Progenitor cell of endocrine pancreas (in vitro differentiated cells): ENCODE data around the gene UVRAG. TPM values are rescaled to one million over a fixed set of nuclear protein-coding genes. Genes with fewer than 3 reads are reported as not detected.

Source experiments
- DNase-seq: peaks from one replicate; pipeline ENCODE4 v3.0.0; 2021; ENCODE audit warnings: low spot score; ENCODE audit not compliant: unreplicated experiment
- H3K27ac Mint-ChIP-seq: 2 replicates; pipeline ENCODE4 v1.8.0; 2021; ENCODE audit warnings: mild to moderate bottlenecking, moderate library complexity, mixed read lengths
- H3K27me3 Mint-ChIP-seq: 2 replicates; pipeline ENCODE4 v1.8.0; 2021; ENCODE audit warnings: mixed read lengths
- H3K36me3 Mint-ChIP-seq: 2 replicates; pipeline ENCODE4 v1.8.0; 2022; ENCODE audit warnings: mixed read lengths; ENCODE audit not compliant: insufficient read depth
- H3K4me1 Mint-ChIP-seq: 2 replicates; pipeline ENCODE4 v1.8.0; 2021; ENCODE audit warnings: low read depth, mixed read lengths
- H3K4me3 Mint-ChIP-seq: 2 replicates; pipeline ENCODE4 v1.8.0; 2021; ENCODE audit warnings: low read depth, mild to moderate bottlenecking, moderate library complexity, mixed read lengths
- H3K9me3 Mint-ChIP-seq: 2 replicates; pipeline ENCODE4 v1.8.0; 2021; ENCODE audit warnings: low read depth, mixed read lengths
- total RNA-seq: library from RNA; stranded (reverse); gene quantifications from 2 replicates; pipeline ENCODE4 v1.2.1, GENCODE V29; 2021
- TF ChIP-seq, protein P1 (sequence below): fragments of 200-600 bp; sonication (generic); IDR thresholded peaks from one replicate; pipeline ENCODE4 v1.5.0; 2021; ENCODE audit warnings: antibody characterized with exemption, mild to moderate bottlenecking; ENCODE audit not compliant: unreplicated experiment

Gene UVRAG
- total RNA-seq, 1 donor from 2014 or later, result 25.7 TPM

DNA sequence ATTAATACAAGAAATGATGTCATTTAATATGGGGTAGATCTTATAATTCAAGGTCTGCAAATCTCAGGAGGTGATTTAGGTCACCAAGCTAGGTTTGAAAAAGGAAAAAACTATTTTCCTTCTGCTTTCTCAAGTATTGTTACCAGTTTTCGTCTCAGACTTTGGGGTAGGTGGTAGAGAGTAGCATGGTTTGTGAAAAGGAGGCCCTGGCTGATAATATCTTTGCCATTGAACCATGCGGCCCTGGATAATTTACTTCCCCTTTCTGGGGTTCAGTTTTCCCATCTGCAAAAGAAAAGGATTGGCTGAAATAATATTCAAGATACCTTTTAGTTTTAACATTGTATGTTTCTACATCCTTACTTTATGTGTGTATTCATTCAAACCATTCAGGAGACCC lies 299.2 kb downstream of the UVRAG start:
- Mint-ChIP-seq H3K27ac (no peak overlapping the region), H3K36me3 (peaks cover 11% of the 10 kb centered on the region), H3K4me3 (no peak overlapping the region), H3K27me3 (no peaks in the 10 kb centered on the region), H3K9me3 (peaks cover 5% of the 10 kb centered on the region), H3K4me1 (peaks cover 5% of the 10 kb centered on the region)
- TF ChIP-seq, protein P1, sequence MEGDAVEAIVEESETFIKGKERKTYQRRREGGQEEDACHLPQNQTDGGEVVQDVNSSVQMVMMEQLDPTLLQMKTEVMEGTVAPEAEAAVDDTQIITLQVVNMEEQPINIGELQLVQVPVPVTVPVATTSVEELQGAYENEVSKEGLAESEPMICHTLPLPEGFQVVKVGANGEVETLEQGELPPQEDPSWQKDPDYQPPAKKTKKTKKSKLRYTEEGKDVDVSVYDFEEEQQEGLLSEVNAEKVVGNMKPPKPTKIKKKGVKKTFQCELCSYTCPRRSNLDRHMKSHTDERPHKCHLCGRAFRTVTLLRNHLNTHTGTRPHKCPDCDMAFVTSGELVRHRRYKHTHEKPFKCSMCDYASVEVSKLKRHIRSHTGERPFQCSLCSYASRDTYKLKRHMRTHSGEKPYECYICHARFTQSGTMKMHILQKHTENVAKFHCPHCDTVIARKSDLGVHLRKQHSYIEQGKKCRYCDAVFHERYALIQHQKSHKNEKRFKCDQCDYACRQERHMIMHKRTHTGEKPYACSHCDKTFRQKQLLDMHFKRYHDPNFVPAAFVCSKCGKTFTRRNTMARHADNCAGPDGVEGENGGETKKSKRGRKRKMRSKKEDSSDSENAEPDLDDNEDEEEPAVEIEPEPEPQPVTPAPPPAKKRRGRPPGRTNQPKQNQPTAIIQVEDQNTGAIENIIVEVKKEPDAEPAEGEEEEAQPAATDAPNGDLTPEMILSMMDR, result no peak
- no peak for DNase-seq

DNA sequence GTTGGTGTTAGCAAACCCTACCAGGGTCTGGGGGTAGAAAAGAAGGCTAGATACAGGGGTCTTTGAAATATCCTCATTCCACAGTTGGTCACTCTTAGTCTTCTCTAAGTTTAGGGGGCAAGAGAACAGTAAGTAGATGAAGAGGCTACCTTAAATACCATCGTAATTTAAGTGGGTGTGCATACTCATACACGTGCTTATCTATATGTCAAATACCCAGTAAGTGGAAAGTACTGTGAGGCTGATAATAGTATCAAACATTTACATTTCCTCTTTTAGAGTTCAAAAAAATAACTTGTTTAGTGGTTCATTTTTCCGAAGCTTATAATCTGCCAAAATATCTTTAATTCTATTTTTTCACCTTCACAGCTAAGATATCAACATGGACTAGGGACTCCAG lies 300.5 kb downstream of the UVRAG start:
- Mint-ChIP-seq H3K27ac (no peak overlapping the region), H3K27me3 (no peaks in the 10 kb centered on the region), H3K4me1 (no peaks in the 10 kb centered on the region), H3K9me3 (peaks cover 5% of the 10 kb centered on the region), H3K36me3 (peaks cover 11% of the 10 kb centered on the region), H3K4me3 (no peak overlapping the region)
- DNase-seq, result no peak
- TF ChIP-seq, protein P1, result no peak

DNA sequence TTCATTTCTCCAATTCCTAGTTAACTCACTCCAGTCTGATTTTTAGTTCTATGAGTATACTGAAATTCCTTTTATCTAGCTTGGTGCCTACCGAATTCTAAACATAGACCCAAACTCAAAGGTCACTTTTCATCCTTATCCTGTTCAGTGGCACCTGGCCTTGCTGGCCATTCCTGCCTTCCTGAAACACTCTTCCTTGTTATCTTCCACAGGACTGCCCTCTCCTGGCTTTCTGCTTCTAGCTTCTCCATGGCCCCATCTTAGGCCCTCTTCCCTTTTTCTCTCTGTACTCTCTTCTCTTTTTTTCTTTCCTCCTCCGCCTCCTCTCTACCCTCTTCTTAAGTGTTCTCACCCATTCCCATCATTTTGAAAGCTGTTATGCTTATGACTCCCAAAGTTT lies 304.0 kb downstream of the UVRAG start:
- H3K4me3 Mint-ChIP-seq, result no peak overlapping the region

DNA sequence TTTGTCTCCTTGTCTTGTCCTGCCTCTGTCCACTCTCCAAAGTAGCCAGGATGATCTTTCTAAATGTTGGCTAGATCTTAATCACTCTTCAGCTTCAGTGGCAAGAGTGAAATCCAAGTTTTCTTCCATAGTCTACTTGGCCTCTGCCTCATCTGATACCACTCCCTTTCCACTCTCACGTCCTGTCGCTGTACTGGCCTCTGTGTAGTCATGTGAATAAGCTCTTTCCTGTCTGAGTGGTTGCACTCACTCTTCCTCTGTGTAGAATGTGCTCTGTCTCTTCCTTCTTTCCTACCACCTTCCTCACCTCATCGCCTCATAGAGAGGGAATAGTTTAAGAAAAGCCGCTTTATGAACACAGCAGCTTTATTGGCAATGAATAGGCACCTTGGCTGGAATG lies 304.8 kb downstream of the UVRAG start:
- Mint-ChIP-seq H3K36me3 (peaks cover 7% of the 10 kb centered on the region), H3K27ac (no peak overlapping the region), H3K27me3 (no peaks in the 10 kb centered on the region), H3K4me3 (no peak overlapping the region), H3K9me3 (no peaks in the 10 kb centered on the region), H3K4me1 (no peaks in the 10 kb centered on the region)
- DNase-seq, result no peak
- TF ChIP-seq, protein P1, result no peak

More for the DNA sequence above, 304.0 kb downstream of the UVRAG start:
- Mint-ChIP-seq H3K9me3 (no peaks in the 10 kb centered on the region), H3K36me3 (peaks cover 7% of the 10 kb centered on the region), H3K27me3 (no peaks in the 10 kb centered on the region), H3K4me1 (no peaks in the 10 kb centered on the region), H3K27ac (no peak overlapping the region)
- DNase-seq, result no peak
- TF ChIP-seq, protein P1, result no peak

DNA sequence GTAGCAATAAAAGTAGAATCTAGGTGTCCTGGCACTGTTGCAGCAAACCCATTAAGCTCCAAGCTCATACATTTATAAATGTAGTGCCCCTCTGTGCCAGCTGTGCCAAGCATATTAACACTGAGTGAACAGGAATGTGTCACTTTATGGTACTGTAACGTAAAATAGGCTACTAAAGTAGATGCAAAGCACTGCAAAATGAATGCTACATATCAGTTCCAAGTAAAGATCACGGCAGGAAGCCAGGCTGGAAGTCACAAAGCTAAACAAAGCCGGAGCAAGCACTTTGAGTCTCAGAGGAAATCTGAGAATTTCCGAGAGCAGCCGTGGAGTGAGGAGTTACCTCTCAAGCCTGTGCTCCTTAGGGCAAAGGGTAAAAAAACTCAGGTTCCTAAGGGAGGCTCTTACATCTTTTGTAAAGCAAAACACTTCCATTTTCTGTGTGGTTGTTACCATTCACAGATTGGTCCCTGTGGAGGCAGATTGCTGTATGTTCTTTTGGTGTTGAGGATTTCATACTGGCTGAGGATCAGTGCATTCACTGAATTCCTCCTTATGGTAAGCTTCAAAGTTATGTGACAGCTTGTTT lies 305.6 kb downstream of the UVRAG start:
- no peak overlapping the region for H3K27ac Mint-ChIP-seq
- no peaks in the 10 kb centered on the region for H3K9me3 Mint-ChIP-seq
- no peak overlapping the region for H3K4me3 Mint-ChIP-seq
- TF ChIP-seq, protein P1, result no peak
- DNase-seq, result no peak
- H3K36me3 Mint-ChIP-seq, result peaks cover 7% of the 10 kb centered on the region
- no peaks in the 10 kb centered on the region for H3K4me1 Mint-ChIP-seq
- H3K27me3 Mint-ChIP-seq, result no peaks in the 10 kb centered on the region
